AG04450 (cell line): ENCODE measurements around the gene CSNK1A1. TPM values are rescaled to one million over a fixed set of nuclear protein-coding genes. Genes with fewer than 3 reads are reported as not detected.

Experiments
- CTCF ChIA-PET: fragments of 300-600, 350-600 bp; formaldehyde crosslinking; extraction: SDS; loops from one replicate; lab custom pipeline; 2022; ENCODE audit warnings: antibody characterized with exemption, inconsistent platforms; lab: Charles Lee
- POLR2A ChIA-PET: fragments of 350-600 bp; formaldehyde crosslinking; extraction: SDS; loops from one replicate; lab custom pipeline; 2021; ENCODE audit warnings: antibody characterized with exemption, inconsistent platforms; lab: Yijun Ruan, JAX
- DNase-seq: peaks from one replicate; pipeline ENCODE4 v3.0.0-alpha.2; 2011; ENCODE audit warnings: low read depth, low spot score
- H3K27ac ChIP-seq: one replicate; pipeline ENCODE4 v1.5.1; 2012; ENCODE audit warnings: low read depth, low read length, control low read depth
- H3K27me3 ChIP-seq: one replicate; pipeline ENCODE4 v1.6.0; 2012; ENCODE audit warnings: low read length; ENCODE audit not compliant: control insufficient read depth, insufficient read depth
- H3K4me3 ChIP-seq: 2 replicates; pipeline ENCODE4 v1.5.1; 2011; ENCODE audit warnings: mild to moderate bottlenecking, low read depth, low read length, control low read depth
- H3K9me3 ChIP-seq: 2 replicates; pipeline ENCODE4 v1.5.1; 2012; ENCODE audit warnings: low read length; ENCODE audit not compliant: control insufficient read depth, insufficient read depth
- polyA plus RNA-seq: library from polyadenylated mRNA; depleted of rRNA; stranded (reverse); fragments of >200 nt; gene quantifications from 2 replicates; pipeline ENCODE4 v1.2.3, GENCODE V29; 2011
- TF ChIP-seq, protein P1 (sequence below): IDR thresholded peaks from 2 replicates; pipeline ENCODE4 v1.5.1; 2011; ENCODE audit warnings: low read depth, low read length, control low read depth, inconsistent platforms

CSNK1A1 gene
- polyA plus RNA-seq, 1 experiment, result 329 TPM

DNA sequence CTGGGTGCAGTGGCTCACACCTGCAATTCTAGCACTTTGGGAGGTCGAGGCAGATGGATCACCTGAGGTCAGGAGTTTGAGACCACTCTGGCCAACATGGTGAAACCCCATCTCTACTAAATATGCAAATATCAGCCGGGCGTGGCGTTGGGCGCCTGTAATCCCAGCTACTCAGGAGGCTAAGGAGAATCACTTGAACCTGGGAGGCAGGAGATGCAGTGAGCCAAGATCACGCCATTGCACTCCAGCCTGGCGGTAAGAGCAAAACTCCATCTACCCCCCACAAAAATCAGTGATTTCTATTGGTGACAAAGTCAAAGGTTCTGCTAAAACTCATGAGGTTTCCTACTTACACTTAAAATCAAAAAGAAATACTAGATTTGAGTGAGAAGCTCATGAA is 18.8 kb downstream of the CSNK1A1 start:
- CTCF ChIA-PET, result no interaction called here
- H3K27me3 ChIP-seq, result no peaks in the 10 kb centered on the region
- H3K4me3 ChIP-seq, result no peak overlapping the region
- no peak overlapping the region for H3K27ac ChIP-seq
- POLR2A ChIA-PET, result interaction anchor here (1.2 kb wide), 1 partner anchor 9 kb away, joined by 3 read pairs; no protein-coding TSS in a partner anchor
- TF ChIP-seq, protein P1, sequence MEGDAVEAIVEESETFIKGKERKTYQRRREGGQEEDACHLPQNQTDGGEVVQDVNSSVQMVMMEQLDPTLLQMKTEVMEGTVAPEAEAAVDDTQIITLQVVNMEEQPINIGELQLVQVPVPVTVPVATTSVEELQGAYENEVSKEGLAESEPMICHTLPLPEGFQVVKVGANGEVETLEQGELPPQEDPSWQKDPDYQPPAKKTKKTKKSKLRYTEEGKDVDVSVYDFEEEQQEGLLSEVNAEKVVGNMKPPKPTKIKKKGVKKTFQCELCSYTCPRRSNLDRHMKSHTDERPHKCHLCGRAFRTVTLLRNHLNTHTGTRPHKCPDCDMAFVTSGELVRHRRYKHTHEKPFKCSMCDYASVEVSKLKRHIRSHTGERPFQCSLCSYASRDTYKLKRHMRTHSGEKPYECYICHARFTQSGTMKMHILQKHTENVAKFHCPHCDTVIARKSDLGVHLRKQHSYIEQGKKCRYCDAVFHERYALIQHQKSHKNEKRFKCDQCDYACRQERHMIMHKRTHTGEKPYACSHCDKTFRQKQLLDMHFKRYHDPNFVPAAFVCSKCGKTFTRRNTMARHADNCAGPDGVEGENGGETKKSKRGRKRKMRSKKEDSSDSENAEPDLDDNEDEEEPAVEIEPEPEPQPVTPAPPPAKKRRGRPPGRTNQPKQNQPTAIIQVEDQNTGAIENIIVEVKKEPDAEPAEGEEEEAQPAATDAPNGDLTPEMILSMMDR, result no peak
- H3K9me3 ChIP-seq, result no peaks in the 10 kb centered on the region
- DNase-seq, result no peak

DNA sequence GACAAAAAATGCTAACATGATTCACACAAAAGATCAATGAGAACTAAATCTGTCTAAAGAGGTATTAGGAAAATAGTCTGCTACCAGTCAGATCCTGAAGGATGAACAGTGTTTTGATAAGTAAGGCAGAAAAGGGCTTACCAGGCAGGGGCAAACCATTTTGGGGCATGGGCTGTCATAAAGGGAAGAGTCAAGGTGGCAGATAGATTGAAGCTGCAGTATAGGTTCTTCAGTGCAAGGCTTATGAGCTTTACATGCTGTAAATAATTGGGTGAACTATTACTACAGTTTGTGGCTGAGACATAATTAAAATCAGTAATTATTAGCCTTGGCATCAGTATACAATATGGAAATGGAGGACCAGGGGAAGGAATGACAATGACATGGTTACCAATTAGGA is 21.8 kb downstream of the CSNK1A1 start:
- Histone ChIP-seq H3K9me3 (no peaks in the 10 kb centered on the region), H3K27me3 (no peaks in the 10 kb centered on the region), H3K27ac (no peak overlapping the region), H3K4me3 (no peak overlapping the region)
- TF ChIP-seq, protein P1, result no peak
- POLR2A ChIA-PET, result no interaction called here
- no peak for DNase-seq
- CTCF ChIA-PET, result no interaction called here

DNA sequence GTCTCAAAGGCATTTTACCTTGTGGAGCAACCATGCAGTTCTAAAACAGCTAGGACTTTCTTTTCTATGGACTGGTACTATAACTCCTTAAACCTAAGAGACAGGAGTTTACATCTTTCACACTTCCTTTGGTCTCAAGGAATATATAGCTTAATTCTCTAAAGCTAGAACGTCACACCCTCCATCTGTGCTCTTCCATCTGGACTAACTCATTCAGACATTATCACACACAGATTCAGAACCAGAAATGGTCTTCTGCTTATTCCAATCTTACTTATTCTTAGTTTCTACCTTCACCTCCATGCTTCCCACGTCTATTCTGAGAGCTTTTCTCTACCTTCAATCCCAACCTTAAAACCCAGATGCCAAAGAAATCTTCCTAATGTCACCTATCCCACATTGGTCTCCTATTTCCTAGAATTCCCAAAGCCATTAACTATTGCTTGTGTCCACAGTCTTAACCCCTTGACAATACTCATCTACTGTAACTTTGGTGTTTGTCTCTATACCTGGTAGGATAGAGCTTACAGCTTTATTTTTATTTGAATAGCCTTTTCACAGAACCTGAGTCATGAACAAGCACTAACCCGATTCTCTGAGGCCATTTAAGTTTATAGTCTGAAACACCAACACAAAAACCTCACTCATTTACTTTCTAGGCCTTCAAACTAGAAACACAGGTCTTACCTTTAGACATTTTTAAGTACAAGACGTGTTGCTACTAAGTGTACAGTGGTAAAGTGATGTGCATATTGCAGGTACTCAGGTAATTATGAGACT is 22.8 kb downstream of the CSNK1A1 start:
- no peak for DNase-seq
- CTCF ChIA-PET, result interaction anchor here (1.1 to 1.8 kb wide), 3 partner anchors 10 to 161 kb away, joined by 3 to 6 read pairs (median 4); partner anchors contain the start of gene CSNK1A1

DNA sequence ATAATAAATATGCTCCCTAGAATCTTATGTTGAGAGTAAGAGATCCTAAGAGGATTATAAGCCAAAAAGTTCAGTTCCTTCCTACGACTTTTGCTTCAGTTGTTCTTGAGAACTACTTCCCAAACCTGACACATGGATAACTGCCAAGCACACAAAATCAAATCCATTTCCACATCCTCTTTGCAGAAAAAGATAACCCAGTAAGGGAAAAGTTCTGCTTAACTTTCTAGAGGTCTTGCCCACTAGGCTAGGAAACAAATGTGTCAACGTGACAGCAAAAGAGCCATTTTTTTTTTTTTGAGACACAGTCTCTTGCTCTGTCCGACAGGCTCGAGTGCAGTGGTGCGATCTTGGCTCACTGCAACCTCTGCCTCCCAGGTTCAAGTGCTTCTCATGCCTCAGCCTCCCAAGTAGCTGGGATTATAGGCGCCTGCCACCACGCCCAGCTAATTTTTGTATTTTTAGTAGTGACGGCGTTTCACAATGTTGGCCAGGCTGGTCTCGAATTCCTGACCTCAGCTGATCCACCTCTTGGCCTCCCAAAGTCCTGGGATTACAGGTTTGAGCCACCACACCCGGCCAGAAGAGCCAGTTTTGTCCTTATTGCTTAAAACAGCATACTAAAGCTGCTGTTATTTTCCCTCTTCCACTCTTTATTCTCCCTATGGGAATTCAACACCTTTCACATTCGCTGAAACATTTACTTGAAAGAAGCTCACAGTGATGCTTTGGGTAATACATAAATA is 24.2 kb downstream of the CSNK1A1 start:
- no peak for DNase-seq
- H3K9me3 ChIP-seq, result no peaks in the 10 kb centered on the region
- TF ChIP-seq, protein P1, result no peak
- CTCF ChIA-PET, result interaction anchor here (1.3 to 1.8 kb wide), 2 partner anchors 8 to 24 kb away, joined by 4 to 6 read pairs; partner anchors contain the start of gene CSNK1A1
- H3K27me3 ChIP-seq, result no peaks in the 10 kb centered on the region
- H3K27ac ChIP-seq, result no peak overlapping the region
- POLR2A ChIA-PET, result no interaction called here
- no peak overlapping the region for H3K4me3 ChIP-seq

More for the DNA sequence above, 22.8 kb downstream of the CSNK1A1 start:
- Histone ChIP-seq H3K4me3 (no peak overlapping the region), H3K27ac (no peak overlapping the region), H3K9me3 (no peaks in the 10 kb centered on the region), H3K27me3 (no peaks in the 10 kb centered on the region)
- TF ChIP-seq, protein P1, result no peak
- POLR2A ChIA-PET, result interaction anchor here (0.9 kb wide), 1 partner anchor 31 kb away, joined by 3 read pairs; no protein-coding TSS in a partner anchor
